Stimulated activated CD8-positive, alpha-beta memory T cell treated with anti-CD3 and anti-CD28 coated beads, Interleukin-12 subunit alpha, Interleukin-12 subunit beta, amount 100 ng/mL, for 1 hour (primary cell): ENCODE results near the gene FTO.

ENCODE experiments used
- DNase-seq: peaks from one replicate; pipeline ENCODE4 v3.0.0-alpha.2; 2020; ENCODE audit warnings: low read depth

FTO gene

GRCh38 chr16:53936052-53936451, 232.1 kb downstream of the FTO start:
- no peak for DNase-seq

- DNase-seq = no peak
Measured at GRCh38 chr16:53936529-53936928, 232.6 kb downstream of the FTO start.

GRCh38 chr16:53937161-53937880, 233.4 kb downstream of the FTO start:
- DNase-seq = no peak

GRCh38 chr16:53944025-53944424, 240.1 kb downstream of the FTO start:
- DNase-seq = no peak

- DNase-seq = no peak
Measured at GRCh38 chr16:53945996-53946395, 242.0 kb downstream of the FTO start.

GRCh38 chr16:53946746-53947386, 242.9 kb downstream of the FTO start:
- no peak for DNase-seq

GRCh38 chr16:53947642-53948041, 243.7 kb downstream of the FTO start:
- no peak for DNase-seq

- DNase-seq = no peak
Measured at GRCh38 chr16:53948326-53948725, 244.4 kb downstream of the FTO start.

GRCh38 chr16:53948734-53949430, 244.9 kb downstream of the FTO start:
- DNase-seq = no peak

GRCh38 chr16:53949715-53950410, 245.9 kb downstream of the FTO start:
- DNase-seq = no peak

- DNase-seq = no peak
Measured at GRCh38 chr16:53950677-53951076, 246.7 kb downstream of the FTO start.

GRCh38 chr16:53952215-53953208, 248.6 kb downstream of the FTO start:
- no peak for DNase-seq

GRCh38 chr16:53953336-53953735, 249.4 kb downstream of the FTO start:
- DNase-seq = no peak

- no peak for DNase-seq
Measured at GRCh38 chr16:53955221-53955875, 251.4 kb downstream of the FTO start.

- DNase-seq = no peak
Measured at GRCh38 chr16:53958341-53958880, 254.5 kb downstream of the FTO start.

- DNase-seq = no peak
Measured at GRCh38 chr16:53960050-53960812, 256.3 kb downstream of the FTO start.

- DNase-seq = no peak
Measured at GRCh38 chr16:53960954-53961616, 257.1 kb downstream of the FTO start.

GRCh38 chr16:53962041-53962440, 258.1 kb downstream of the FTO start:
- DNase-seq = no peak

GRCh38 chr16:53964145-53964790, 260.3 kb downstream of the FTO start:
- DNase-seq = no peak
